ENCODE results near the gene SOS1.

DNA sequence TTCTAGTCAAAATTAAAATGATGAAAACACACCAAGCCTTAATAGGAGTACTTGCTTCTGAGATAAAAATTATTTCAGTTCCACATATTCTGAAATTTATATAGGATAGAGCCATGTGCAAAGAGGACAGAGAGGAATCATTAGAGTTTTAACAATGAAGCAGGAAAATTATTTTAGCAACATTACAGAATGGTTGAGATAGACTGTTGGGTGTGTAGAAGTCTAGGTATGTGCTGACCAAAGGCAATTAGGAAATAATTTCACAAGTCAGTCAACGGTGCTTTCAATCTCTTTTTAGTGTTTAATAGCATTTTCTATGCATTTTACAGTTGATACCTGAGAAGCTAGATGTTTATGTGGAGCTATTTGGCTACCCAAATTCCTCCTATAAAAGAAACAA lies 25.2 kb downstream of the SOS1 start:
- TF ChIP-seq REST (IDR thresholded peaks at IDR 0.05), result no peak
- no peak for TF ChIP-seq MAX (IDR thresholded peaks at IDR 0.05)
- TF ChIP-seq, protein P1, sequence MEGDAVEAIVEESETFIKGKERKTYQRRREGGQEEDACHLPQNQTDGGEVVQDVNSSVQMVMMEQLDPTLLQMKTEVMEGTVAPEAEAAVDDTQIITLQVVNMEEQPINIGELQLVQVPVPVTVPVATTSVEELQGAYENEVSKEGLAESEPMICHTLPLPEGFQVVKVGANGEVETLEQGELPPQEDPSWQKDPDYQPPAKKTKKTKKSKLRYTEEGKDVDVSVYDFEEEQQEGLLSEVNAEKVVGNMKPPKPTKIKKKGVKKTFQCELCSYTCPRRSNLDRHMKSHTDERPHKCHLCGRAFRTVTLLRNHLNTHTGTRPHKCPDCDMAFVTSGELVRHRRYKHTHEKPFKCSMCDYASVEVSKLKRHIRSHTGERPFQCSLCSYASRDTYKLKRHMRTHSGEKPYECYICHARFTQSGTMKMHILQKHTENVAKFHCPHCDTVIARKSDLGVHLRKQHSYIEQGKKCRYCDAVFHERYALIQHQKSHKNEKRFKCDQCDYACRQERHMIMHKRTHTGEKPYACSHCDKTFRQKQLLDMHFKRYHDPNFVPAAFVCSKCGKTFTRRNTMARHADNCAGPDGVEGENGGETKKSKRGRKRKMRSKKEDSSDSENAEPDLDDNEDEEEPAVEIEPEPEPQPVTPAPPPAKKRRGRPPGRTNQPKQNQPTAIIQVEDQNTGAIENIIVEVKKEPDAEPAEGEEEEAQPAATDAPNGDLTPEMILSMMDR (IDR thresholded peaks at IDR 0.05; ENCODE audit: low read depth, low read length, missing input control), result no peak
- TF ChIP-seq JUND (IDR thresholded peaks at IDR 0.05), result no peak
- no peak for TF ChIP-seq RXRA (IDR thresholded peaks at IDR 0.05)
- no peak for TF ChIP-seq RAD21 (IDR thresholded peaks at IDR 0.05)
